Activated naive CD8-positive, alpha-beta T cell treated with anti-CD3 and anti-CD28 coated beads, Interleukin-2, amount 10 ng/mL, durations not matched to agents 7 days and 5 days (primary cell): ENCODE data around the gene B3GNT5. TPM values are rescaled to one million over a fixed set of nuclear protein-coding genes. Genes with fewer than 3 reads are reported as not detected.

ENCODE experiments used
- ATAC-seq: fragments of 150-1000 bp; cut with Tn5 transposase; one replicate; pipeline ENCODE4 v1.10.0; 2021; ENCODE audit warnings: low read depth, moderate library complexity
- POLR2A ChIA-PET: fragments of 350-600 bp; sonication (Branson Sonifier 250); formaldehyde crosslinking; loops from one replicate; lab custom pipeline; 2021; ENCODE audit warnings: antibody characterized with exemption; lab: Charles Lee
- DNase-seq: peaks from one replicate; pipeline ENCODE4 v3.0.0; 2021
- H3K27ac Mint-ChIP-seq: one replicate; pipeline ENCODE4 v1.8.0; 2022; ENCODE audit warnings: mild to moderate bottlenecking, mixed read lengths
- H3K27me3 Mint-ChIP-seq: one replicate; pipeline ENCODE4 v1.8.0; 2022; ENCODE audit warnings: mild to moderate bottlenecking, moderate library complexity, mixed read lengths
- H3K36me3 Mint-ChIP-seq: one replicate; pipeline ENCODE4 v1.8.0; 2021; ENCODE audit warnings: mild to moderate bottlenecking, mixed read lengths
- H3K4me1 Mint-ChIP-seq: one replicate; pipeline ENCODE4 v1.8.0; 2021; ENCODE audit warnings: mixed read lengths
- H3K4me3 Mint-ChIP-seq: one replicate; pipeline ENCODE4 v1.8.0; 2022; ENCODE audit warnings: mild to moderate bottlenecking, moderate library complexity, mixed read lengths
- H3K9me3 Mint-ChIP-seq: one replicate; pipeline ENCODE4 v1.8.0; 2021; ENCODE audit warnings: mixed read lengths
- total RNA-seq, 2 experiments: library from RNA; stranded (reverse); gene quantifications; one replicate each; pipeline ENCODE4 v1.2.3, GENCODE V29; 2021

Gene B3GNT5
- total RNA-seq, 2 experiments from 2014 or later: 0.61 to 0.79 TPM

GRCh38 chr3:183293966-183294365 is 40.9 kb downstream of the B3GNT5 start:
- no peaks in the 10 kb centered on the region for H3K27me3 Mint-ChIP-seq
- H3K36me3 Mint-ChIP-seq: peaks cover 33% of the 10 kb centered on the region
- DNase-seq: no peak
- no peak overlapping the region for H3K27ac Mint-ChIP-seq
- no peak for ATAC-seq
- POLR2A ChIA-PET: no interaction called here
- no peaks in the 10 kb centered on the region for H3K9me3 Mint-ChIP-seq
- H3K4me1 Mint-ChIP-seq: peaks cover 3% of the 10 kb centered on the region
- no peak overlapping the region for H3K4me3 Mint-ChIP-seq

DNA sequence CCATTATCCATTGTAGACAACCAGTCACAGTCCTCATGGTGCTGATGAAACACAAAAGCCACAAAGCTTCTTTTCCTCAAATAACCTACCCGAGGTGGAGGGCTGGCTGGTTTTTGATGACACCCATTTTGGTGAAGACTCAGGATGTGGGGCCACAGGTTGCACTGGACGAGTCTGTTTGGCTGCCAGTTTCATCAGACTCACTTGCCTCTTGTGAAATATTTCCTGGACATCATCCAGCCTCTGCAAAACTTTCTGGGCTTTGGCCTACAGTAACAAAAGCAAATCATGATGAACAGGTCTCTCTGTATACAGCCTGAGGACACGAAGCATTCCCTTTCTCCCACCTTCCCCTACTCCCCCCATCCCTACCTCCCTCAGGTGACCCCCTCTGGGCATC is 42.2 kb downstream of the B3GNT5 start:
- Mint-ChIP-seq H3K4me1 (peaks cover 3% of the 10 kb centered on the region), H3K4me3 (no peak overlapping the region), H3K27me3 (no peaks in the 10 kb centered on the region), H3K36me3 (peaks cover 32% of the 10 kb centered on the region), H3K9me3 (no peaks in the 10 kb centered on the region), H3K27ac (no peak overlapping the region)
- POLR2A ChIA-PET: no interaction called here
- ATAC-seq (no peak), DNase-seq (no peak)

DNA sequence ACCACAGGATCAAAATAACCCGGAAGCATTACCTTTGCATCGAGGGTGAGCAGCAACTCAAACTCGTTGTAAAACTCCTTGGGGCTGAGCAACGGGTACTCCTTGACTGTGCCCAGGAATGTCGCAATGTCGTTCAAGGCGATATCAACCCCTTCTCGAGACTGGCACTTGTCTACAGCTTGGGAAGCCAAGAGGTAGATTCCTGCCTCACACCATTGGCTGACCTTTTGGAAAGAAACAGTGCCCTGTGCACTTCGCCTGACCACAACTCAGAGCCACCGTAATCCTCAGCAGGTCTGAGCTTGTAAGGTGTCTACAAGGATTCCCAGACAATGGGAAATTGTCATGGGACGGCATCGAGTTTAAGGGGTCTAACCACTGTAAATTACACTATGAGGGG is 43.9 kb downstream of the B3GNT5 start:
- H3K9me3 Mint-ChIP-seq: no peaks in the 10 kb centered on the region
- ATAC-seq: no peak
- peaks cover 24% of the 10 kb centered on the region for H3K36me3 Mint-ChIP-seq
- DNase-seq: no peak
- POLR2A ChIA-PET: no interaction called here
- no peak overlapping the region for H3K27ac Mint-ChIP-seq
- no peaks in the 10 kb centered on the region for H3K27me3 Mint-ChIP-seq
- H3K4me3 Mint-ChIP-seq: no peak overlapping the region
- peaks cover 9% of the 10 kb centered on the region for H3K4me1 Mint-ChIP-seq

- Mint-ChIP-seq H3K27me3 (no peaks in the 10 kb centered on the region), H3K4me1 (peaks cover 19% of the 10 kb centered on the region), H3K27ac (no peak overlapping the region), H3K36me3 (peaks cover 28% of the 10 kb centered on the region), H3K9me3 (no peaks in the 10 kb centered on the region), H3K4me3 (no peak overlapping the region)
- DNase-seq (no peak), ATAC-seq (no peak)
- POLR2A ChIA-PET: no interaction called here
Measured at GRCh38 chr3:183298701-183299153, 45.7 kb downstream of the B3GNT5 start.

DNA sequence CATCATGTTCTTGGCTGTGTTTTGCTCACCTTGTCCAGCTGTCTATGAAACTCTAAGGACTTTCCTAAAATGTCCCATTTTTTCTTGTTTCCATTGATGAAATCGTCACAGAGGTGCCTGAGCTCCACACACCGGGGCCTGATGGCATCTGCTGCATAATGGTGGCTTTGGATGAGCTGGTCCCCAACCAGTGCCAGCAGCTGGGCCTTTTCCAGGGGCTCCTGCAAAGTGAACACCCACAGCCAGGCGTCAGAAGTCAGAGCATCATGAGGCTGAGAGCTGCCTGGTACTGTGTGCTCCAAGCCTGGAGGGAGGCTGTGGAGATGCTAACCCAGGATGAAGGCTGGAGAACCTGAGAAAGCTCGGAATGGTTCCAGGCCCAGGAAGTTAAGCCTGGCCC is 46.9 kb downstream of the B3GNT5 start:
- H3K4me1 Mint-ChIP-seq: peaks cover 25% of the 10 kb centered on the region
- no peak for DNase-seq
- H3K9me3 Mint-ChIP-seq: no peaks in the 10 kb centered on the region
- H3K36me3 Mint-ChIP-seq: peaks cover 27% of the 10 kb centered on the region
- no peak overlapping the region for H3K4me3 Mint-ChIP-seq
- POLR2A ChIA-PET: no interaction called here
- no peak overlapping the region for H3K27ac Mint-ChIP-seq
- no peak for ATAC-seq
- no peaks in the 10 kb centered on the region for H3K27me3 Mint-ChIP-seq

- Mint-ChIP-seq H3K27ac (peak overlapping the region; percentile 1), H3K36me3 (peaks cover 22% of the 10 kb centered on the region), H3K27me3 (no peaks in the 10 kb centered on the region), H3K4me3 (no peak overlapping the region), H3K4me1 (peaks cover 23% of the 10 kb centered on the region), H3K9me3 (no peaks in the 10 kb centered on the region)
- POLR2A ChIA-PET: interaction anchor here (0.8 kb wide), 1 partner anchor 26 kb away, joined by 3 read pairs; no protein-coding TSS in a partner anchor
- ATAC-seq: no peak
- DNase-seq: no peak
Measured at GRCh38 chr3:183300996-183301562, 48.0 kb downstream of the B3GNT5 start.

DNA sequence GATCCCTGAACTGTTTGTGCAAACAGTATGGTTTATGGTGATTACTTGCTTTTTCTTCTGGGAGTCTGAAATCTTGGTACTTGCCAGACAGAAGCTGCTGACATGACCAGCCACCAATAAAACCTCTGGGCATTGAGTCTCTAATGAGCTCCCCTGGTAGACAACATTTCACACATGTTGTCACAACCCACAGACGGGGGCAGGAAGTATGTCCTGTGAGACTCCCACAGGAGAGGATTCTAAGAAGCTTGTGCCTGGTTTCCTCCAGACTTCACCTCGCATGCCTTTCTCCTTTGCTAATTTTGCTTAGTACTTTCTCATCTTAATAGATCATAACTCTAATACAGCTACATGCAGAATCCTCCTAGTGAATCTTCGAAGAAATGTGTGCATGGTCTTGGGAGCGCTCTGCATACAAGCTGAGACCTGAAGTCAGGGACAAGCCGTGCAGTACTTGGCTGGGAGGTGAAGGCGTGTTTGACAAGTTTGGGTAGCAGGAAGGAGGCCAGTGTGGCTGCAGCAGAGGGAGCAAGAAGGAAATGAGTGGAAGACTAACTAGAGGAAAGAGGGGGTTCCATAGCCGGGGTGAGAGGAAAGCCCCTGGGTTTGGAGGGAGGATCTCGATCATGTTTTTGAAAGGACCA is 49.0 kb downstream of the B3GNT5 start:
- H3K36me3 Mint-ChIP-seq: peaks cover 16% of the 10 kb centered on the region
- peak overlapping the region; percentile 64 for H3K4me3 Mint-ChIP-seq
- ATAC-seq (peak; percentile 69), DNase-seq (no peak)
- H3K27ac Mint-ChIP-seq: peak overlapping the region; percentile 59
- POLR2A ChIA-PET: interaction anchor here (0.7 to 1.3 kb wide), 3 partner anchors 16 to 83 kb away, joined by 3 to 5 read pairs (median 3); no protein-coding TSS in a partner anchor
- H3K4me1 Mint-ChIP-seq: peaks cover 33% of the 10 kb centered on the region
- H3K27me3 Mint-ChIP-seq: no peaks in the 10 kb centered on the region
- no peaks in the 10 kb centered on the region for H3K9me3 Mint-ChIP-seq

DNA sequence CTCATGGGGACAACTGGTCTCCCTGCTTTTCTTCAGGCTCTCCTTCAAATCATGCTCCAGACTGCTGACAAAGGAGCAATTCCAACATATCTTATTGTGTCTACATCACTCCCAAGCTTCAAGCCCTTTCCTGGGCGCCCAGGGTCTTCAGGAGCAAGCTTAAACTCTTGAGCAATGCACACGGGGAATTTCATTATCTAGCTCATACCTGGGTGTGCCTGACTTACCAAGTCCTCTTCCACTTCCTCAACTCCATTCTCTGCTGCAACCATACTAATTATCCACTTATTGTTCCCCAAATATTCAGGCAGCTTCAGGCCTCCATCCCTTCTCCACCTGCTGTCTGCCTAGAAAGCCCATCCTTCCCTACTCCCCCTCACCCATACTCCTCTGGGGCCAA is 50.6 kb downstream of the B3GNT5 start:
- POLR2A ChIA-PET: no interaction called here
- Mint-ChIP-seq H3K27me3 (no peaks in the 10 kb centered on the region), H3K27ac (peak overlapping the region; percentile 27), H3K36me3 (peaks cover 14% of the 10 kb centered on the region), H3K9me3 (no peaks in the 10 kb centered on the region), H3K4me3 (no peak overlapping the region), H3K4me1 (peaks cover 39% of the 10 kb centered on the region)
- ATAC-seq: no peak
- no peak for DNase-seq

DNA sequence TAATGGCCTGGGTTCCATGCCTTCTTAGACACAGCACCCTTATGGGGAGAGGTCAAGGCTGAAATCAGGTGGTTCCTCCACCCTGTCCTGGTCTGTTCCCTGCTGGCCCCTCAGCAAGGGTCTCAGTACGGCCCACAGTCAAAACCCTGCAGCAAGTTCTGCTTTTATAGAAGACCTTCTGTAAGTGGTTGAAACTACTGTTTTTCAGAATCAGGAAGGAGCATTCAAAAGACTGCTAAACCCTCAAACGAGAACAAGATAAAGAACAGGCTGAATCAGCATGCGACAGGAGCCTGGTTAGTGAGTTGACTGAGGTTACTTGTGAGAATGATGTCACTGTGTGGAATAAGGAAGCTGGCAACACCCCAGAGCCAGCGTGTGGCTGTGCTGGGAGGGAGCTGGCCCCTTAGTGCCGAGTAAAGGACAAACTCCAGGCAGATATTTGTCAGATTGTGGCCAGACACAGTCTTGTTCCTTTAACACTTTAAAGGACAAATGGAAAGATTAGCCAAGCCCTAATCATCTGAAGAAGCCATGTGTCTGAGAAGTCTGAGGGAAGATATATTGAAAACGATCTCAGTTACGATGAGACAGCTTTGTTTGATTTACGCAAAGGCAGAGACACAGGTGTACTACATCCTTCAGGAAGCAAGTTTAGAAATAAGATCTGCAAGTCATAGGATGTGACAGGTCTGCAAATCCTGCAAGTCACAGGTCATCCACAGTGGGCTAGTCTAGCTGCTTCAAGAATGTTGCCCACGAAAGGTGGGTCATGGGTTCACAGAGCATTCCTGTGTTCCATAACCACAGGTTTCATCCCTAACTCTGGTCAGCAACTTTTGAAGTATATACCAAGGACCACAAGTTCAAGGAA is 54.0 kb downstream of the B3GNT5 start:
- DNase-seq: no peak
- no peaks in the 10 kb centered on the region for H3K27me3 Mint-ChIP-seq
- no peaks in the 10 kb centered on the region for H3K9me3 Mint-ChIP-seq
- H3K4me3 Mint-ChIP-seq: peak overlapping the region; percentile 42
- peak overlapping the region; percentile 14 for H3K27ac Mint-ChIP-seq
- H3K4me1 Mint-ChIP-seq: peaks cover 32% of the 10 kb centered on the region
- ATAC-seq: peak; percentile 89
- H3K36me3 Mint-ChIP-seq: peaks cover 22% of the 10 kb centered on the region
- POLR2A ChIA-PET: no interaction called here

DNA sequence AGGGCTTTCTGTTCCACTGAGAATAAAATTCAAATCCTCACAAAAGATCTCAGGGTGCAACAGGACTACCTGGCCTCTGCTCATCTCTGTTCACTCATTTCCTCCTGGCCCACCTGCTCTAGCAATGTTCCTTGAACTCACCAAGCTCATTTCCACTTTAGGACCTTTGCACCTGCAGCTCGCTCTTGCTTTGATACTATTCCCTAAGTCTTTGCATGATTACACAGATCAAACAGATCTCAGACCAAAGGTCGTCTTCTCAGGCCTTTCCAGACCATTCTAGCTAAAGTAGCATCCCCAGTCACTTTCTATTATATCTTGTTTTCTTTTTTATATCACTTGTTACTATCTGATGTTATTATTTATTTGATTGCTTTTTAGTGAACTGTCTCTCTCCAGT is 54.7 kb downstream of the B3GNT5 start:
- Mint-ChIP-seq H3K9me3 (no peaks in the 10 kb centered on the region), H3K27me3 (no peaks in the 10 kb centered on the region), H3K4me1 (peaks cover 30% of the 10 kb centered on the region), H3K27ac (peak overlapping the region; percentile 14), H3K36me3 (peaks cover 23% of the 10 kb centered on the region), H3K4me3 (no peak overlapping the region)
- POLR2A ChIA-PET: no interaction called here
- ATAC-seq (no peak), DNase-seq (no peak)

GRCh38 chr3:183308751-183309150 is 55.7 kb downstream of the B3GNT5 start:
- DNase-seq (no peak), ATAC-seq (no peak)
- H3K4me3 Mint-ChIP-seq: no peak overlapping the region
- peaks cover 24% of the 10 kb centered on the region for H3K4me1 Mint-ChIP-seq
- no peaks in the 10 kb centered on the region for H3K27me3 Mint-ChIP-seq
- POLR2A ChIA-PET: no interaction called here
- H3K9me3 Mint-ChIP-seq: no peaks in the 10 kb centered on the region
- peaks cover 20% of the 10 kb centered on the region for H3K36me3 Mint-ChIP-seq
- no peak overlapping the region for H3K27ac Mint-ChIP-seq

DNA sequence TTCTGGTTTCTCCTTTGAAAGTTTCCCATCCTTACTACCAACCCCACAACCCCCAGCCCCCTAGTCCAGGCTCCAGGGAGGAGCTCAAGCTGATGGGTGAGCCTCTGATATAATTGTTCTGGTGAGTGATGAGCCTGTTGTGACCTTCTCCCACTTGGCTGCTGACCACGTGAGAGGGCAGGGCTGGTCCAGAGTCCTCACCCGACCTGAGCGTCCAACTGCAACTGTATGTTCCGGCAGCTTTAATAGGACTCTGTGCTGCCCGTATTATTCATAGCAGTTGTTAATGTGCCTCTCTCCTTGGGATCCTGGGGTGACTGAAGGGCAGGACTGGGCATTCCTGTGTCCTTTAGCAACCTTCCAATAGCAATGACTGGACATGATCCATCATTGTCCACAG is 56.2 kb downstream of the B3GNT5 start:
- Mint-ChIP-seq H3K4me1 (peaks cover 21% of the 10 kb centered on the region), H3K27me3 (no peaks in the 10 kb centered on the region), H3K9me3 (no peaks in the 10 kb centered on the region), H3K4me3 (no peak overlapping the region), H3K36me3 (peaks cover 23% of the 10 kb centered on the region), H3K27ac (no peak overlapping the region)
- ATAC-seq (no peak), DNase-seq (no peak)
- POLR2A ChIA-PET: no interaction called here

DNA sequence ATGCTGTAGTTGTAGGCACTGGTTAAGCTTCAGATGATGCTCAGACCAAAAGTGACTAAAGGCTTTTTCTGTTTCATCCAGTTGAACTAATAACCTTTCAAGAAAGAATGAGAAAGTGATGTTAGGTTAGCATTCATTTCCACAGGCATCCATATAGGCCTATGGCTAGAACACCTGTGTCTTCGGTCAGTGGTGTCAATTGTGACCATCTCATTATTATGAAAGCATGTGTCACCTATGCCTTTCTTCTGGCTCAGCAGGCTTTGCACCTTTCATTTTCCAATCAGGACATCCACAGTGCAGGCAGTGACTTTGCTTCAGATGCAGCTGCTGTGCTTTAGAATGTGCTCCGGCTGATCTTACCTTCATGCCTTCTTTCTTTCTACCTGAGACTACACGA is 57.9 kb downstream of the B3GNT5 start:
- POLR2A ChIA-PET: no interaction called here
- H3K4me3 Mint-ChIP-seq: no peak overlapping the region
- no peaks in the 10 kb centered on the region for H3K27me3 Mint-ChIP-seq
- no peak overlapping the region for H3K27ac Mint-ChIP-seq
- H3K36me3 Mint-ChIP-seq: peaks cover 23% of the 10 kb centered on the region
- ATAC-seq (no peak), DNase-seq (no peak)
- H3K9me3 Mint-ChIP-seq: no peaks in the 10 kb centered on the region
- peaks cover 19% of the 10 kb centered on the region for H3K4me1 Mint-ChIP-seq
